GM19463 (cell line): Measurements from ENCODE around the gene DNAH1.

Source experiments
- ATAC-seq: cut with Tn5 transposase; IDR thresholded peaks from one replicate; pipeline ENCODE4 v1.9.1; 2021; ENCODE audit warnings: mild to moderate bottlenecking, moderate library complexity; ENCODE audit not compliant: unreplicated experiment

Gene DNAH1

DNA sequence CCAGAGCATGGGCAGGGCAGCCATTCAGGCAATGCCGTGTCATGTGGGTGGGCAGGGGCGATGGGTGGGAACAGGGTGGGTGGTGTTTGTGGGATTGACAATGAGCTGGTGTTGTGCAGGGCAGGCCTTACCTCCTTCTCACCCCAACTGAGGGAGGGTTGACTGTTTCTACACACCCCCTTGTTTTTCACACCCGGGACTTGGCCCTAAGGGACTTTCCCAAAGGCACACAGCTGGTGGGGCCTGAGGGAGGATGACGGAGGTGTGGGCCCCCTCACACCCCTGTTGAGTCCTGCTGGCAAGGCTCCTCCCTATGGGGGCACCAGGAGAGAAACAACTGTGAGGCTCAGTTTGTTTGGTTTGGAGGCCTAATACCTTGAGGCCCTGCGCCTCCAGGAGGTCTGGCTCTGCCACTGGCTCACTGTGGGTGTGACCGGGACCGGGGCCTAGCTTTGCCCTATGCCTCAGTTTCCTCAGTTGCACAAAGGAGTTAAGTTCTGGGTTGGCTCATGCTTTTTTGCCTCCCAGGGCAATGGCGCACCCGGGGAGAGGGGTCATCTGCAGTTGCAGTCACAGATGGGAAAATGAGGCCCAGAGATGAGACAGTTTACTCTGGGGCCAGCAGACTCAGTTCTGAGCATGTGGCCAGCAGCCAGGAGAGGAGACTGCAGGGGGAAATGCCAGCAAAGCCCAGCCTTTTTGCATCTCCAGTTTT, 5.1 kb upstream of the DNAH1 start:
- ATAC-seq = peak; percentile 66

DNA sequence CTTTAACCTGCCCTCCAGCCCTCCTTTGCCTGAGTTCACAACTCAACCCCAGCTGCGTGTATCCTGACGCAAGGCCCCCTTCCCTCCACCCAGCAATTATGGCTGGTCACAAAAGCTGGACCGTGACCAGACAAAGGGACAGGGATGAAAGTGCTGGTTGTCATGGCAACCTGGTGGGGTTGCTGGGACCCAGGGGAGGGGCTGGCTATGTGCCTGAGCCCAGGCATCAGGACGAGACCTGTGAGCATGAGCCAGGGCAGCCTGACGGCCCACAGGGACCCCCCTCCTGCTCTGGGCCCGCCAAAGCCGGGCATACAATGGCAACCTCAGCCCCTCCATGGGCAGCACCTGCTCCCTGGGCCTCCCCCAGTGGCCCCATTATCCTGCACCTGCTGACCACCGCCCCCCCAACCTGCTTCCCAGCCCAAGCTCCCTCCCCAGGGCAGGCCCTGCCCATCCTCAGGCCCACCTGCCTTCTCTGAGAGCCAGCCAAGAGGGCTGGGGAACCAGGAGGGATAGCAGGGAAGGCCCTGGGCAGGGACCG, 4.5 kb upstream of the DNAH1 start:
- ATAC-seq = no peak

DNA sequence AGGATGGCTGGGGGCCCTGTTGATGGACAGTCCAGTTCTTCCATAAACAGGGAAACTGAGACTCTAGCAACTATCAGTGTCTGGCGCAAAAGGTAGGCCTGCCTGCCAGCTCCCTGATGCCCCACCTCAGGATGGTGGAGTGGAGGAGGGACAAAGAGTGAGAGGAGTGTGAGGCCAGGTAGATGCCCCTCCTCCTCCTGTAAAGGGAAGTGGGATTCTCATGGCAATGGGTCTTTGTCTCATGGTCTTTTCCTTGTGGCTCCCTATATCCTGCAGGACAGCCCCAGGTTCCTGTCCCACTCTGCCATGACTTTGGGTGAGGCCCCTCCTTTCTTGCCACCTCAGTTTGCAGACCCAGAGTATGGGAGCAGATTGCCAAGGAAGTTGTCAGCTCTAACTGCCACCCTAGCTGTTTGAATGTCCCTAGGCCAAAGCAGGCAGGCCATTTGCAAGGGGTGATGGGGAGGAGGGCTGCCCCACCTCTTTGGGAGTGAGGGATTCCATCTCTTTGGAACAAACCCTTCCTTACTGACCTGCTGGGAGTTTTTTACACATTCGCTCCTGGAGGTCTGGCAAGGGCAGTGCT, 2.8 kb upstream of the DNAH1 start:
- peak; percentile 11 for ATAC-seq

DNA sequence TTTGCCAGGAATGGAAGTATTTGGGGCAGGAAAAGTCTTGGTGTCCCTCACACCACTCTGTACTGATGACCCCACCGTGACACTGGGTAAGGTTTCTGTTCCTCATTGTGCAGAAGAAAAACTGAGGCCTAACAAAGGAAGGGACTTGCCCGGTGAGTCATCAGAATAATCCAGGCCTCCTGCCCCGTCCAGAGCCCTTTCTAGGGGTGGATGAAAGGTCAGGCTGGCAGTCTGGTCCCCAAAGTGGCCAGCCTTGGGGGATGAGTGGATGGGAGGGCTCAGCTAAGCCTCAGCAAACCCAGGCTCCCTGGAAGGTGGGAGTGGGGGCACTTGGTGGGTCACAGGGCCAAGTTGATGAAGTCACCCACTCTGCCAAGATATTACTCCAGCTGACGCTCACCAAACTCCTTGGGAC, 2.3 kb upstream of the DNAH1 start:
- peak; percentile 85 for ATAC-seq

DNA sequence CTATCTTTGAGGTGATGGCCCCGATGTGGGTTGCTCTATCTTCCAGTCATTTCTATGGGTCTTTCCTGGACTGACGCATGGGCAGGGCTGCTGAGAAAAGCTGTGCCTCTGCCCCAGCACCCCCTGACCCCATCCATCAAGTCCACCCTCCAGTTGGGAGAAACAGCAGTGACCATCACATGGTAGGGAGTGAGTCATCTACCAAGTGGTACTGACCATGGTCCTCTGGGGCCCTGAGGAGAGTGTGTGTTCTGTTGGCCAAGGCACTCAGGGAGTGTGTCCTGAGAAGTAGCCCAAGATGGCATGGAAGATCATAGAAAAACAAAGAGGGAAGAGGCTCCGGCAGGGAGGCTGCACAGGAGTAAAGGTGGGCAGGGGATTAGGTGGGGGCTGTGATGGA, 1.6 kb upstream of the DNAH1 start:
- ATAC-seq = no peak

DNA sequence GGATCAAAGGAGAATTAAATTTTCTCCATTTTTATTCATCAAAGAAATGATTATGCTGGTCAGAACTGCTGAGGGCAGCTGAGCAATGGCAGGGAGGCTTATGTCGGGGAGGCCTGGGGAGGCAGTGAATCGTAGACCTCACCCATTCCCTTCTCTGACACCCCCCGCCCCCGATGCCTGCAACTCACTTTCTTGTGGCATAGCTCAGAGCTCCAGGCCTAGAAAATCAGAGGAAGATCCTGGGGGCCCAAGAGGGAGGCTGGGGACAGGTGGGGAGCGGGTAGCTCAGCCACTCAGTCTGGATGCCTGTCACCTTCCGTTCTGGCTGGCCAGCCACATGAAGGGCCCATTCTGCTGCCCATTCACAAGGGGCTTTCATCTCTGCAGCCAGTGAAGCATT, 1.1 kb upstream of the DNAH1 start:
- ATAC-seq = no peak

DNA sequence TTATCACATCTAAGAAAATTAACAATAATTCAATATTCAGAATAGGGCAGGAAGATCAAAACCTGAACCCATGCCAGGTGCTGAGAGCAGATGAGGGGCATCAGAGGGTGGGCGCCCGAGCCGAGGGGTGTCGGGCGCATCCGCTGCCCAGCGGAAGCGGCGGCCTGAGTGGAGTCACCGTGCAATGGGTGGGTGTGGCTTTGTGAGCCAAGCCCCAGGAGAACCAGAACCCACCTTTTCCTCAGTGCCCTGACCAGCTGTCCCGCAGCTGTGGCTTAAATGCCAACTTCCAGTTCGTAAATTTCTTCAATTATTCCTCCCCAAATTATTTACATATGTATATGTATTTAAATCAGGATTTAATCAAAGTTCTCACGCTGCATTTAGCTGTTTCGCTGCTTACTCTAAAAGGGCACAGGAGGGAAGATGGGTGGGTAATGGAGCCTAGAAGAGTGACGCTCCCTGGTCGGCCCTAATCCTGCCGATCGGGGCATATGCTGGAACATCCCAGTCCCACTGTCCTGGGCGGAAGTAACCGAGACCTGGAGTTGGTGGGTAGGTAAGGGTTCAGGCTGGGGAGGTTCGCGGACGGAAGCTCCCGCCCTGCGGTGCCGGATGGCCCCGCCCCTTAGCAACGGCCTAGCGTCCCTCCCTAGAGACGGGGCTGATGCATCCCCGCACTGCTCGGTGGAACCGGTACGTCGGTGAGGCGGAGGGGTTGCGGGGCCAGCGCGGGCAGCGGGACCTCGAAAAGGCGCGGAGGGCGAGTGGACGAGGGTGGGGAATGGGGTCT, 1.3 kb downstream of the DNAH1 start:
- ATAC-seq = no peak

DNA sequence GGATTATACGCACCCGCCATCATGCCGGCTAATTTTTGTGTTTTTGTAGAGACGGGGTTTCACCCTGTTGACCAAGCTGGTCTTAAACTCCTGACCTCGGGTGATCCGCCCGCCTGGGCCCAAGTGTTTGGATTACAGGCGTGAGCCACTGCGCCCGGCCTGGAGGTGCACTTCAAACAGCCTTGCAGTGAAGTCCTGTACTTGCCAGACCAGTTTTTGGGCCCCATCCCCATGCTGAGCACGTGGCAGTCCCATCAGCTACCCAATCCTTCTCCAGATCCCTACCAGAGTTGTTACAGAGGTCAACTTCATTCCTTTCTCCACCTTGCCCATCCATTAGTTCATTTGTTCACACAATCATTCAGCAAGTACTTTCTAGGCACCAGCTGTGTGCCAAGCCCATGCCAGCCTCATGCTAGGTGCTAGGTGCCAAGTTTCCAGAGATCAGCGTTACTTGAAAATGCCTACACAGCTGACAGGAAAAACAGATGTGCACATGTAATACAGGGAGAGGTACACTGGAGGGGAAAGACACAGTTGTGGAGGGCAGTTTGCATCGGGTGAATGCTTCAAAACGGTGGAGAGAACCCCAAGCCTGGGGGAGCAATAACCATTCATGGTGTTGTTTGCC, 2.2 kb downstream of the DNAH1 start:
- ATAC-seq = no peak

DNA sequence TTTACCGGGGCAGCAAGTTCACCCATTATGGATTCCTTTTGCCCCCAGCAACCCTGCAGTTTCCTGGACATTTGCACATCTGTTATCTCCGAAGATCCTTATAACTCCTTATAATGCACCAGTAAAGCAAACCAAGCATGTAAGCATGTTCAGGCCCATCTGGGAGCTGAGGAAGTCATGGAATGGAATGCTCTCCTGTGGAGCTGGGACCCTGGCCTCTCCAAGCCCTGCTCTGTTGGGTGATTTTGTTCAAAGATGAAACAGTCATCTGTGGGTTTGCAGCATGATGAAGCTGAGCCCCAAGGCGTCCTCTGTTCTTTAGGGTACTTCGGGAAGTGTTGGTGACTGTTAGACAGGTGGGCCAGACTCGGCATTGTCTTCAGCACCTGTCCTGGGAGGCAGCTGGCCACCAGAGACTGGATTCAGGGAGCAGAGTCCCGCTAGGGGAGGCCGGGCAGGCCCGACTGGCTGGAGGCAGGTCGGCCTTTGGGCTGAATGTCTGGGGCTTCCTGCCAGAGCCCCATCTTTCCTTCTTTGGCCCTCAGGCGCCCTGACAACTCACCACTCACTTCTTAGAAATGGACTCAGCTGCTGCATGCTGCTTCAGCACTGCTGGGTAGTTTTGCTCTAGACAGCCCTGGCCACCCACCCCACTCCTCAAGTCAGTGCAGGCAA, 3.9 kb downstream of the DNAH1 start:
- ATAC-seq = no peak

DNA sequence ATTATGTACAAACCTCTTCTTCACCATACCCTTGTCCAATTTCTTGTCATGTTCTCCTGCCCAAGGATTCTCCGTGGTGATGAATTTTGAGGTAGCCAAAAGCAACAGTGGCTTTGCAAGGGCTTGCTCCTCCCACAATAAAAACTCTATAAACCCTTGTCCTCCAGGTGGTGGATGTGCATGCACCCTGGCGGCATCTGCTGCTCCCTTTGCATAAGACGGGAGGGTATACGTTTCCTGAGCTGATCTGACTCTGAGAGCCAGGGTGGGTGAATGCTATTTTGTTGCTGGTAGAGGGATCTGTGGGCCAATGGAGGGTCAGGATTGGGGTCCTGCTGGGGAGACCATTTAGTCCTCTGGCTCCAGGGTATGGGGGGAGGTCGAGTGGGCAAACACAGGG, 5.4 kb downstream of the DNAH1 start:
- no peak for ATAC-seq

DNA sequence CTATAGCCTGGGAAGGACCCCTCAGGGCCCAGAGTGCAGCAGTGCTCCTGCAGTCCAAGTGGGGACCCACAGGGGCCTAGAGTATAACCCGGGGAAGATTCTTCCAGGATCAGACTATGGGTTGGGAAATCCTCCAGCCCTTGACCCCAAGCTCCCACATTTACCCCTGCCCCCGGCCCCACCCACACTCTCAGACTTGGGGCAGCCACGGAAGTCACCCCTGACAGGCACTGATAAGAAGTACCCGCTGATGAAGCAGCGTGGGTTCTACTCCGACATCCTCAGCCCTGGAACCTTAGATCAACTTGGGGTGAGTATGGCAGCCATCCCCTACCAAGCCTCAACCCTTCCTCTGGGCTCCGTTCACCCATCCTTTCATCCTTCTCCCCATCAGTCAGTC, 6.3 kb downstream of the DNAH1 start:
- no peak for ATAC-seq

DNA sequence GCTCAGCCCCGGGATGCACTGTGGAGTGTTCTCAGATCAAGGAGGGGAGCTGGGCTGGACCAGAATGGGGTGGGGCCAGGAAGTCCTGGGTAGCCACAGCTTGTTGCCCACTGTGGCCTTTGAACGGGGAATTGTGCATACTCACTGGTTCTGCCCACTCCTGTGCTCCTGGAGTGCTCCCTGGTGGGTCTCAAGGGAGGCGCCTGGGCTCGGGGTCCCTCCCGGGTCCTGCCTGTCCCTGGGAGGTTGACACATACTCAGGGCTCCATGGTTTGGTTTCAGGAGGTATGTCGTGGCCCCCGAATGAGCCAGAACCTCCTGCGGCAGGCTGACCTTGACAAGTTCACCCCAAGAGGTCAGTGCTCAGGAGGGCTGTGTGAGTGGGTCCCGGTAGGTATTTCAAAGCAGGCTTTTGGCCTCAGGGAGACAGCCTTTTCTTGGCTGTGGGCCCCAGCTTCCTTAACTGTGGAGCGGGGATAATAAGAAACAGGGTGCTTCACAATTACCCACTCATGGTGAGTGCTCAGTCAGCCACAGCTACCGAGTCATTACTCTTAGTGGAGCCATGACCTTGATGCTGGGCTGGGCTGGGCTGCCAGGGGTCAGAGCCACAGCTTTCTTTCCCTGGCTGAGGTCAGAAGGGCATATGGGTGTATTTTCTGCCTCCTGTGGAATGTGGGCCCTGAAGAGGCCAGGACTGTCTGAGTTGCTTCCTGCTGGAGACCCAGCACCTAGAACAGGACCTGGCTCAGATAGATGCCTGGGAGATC, 7.6 kb downstream of the DNAH1 start:
- ATAC-seq = no peak

DNA sequence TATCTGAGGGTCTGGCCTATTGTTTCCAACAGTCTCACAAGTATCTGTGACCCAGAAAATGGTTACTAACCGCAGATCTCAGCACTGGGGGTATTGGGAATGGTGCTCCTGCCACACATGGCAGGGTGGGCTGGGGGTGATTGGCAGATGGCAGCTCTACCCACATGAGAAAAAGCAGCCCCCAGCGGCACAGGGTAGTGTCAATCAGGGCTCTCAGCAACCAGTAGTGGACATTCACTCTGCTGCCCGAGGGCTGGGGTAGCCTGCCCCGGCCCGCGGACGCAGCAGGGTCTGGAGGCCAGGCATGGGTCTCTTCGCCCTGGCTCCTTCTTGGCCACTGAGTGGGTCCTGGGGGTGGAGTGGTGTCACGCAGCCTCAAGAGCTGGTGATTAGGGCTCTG, 8.6 kb downstream of the DNAH1 start:
- no peak for ATAC-seq

DNA sequence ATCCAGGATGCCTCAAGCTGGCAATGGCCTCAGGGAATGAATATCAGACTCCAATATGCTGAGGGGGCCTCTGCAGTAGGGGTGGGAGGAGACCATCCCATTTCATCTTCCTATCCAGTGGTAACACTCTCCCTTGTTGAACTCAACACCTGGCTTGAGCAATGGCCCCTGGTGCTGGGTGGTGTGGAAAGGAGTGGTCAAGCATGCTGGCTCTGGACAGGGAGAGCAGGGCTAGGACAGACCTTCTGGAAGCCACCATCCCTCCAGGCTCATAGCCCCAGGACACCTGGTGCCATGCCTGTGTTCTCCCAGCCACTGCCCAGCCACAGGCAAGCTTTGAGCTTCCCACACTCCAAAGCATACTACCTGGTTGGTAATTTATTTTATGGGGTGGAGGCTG, 9.6 kb downstream of the DNAH1 start:
- ATAC-seq = no peak

DNA sequence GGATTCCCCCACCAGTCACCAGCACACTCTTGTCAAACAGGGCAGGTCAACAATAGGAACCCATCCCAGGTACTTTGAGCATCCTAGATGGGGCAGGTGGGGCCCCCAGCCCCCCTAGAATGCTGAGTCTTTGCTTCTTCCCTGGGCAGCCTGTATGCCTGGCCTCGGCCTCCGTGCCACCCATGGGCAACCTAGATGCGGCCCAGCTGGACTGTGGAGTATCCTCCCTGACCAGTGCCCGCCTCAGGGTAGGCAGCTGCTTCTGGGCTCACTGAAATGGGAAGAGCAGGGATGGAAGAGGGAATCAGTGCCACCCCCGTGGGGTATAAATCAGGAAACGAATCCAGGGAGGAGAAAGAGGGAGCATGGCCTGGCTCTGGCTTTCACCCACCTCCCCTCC, 10.9 kb downstream of the DNAH1 start:
- no peak for ATAC-seq

DNA sequence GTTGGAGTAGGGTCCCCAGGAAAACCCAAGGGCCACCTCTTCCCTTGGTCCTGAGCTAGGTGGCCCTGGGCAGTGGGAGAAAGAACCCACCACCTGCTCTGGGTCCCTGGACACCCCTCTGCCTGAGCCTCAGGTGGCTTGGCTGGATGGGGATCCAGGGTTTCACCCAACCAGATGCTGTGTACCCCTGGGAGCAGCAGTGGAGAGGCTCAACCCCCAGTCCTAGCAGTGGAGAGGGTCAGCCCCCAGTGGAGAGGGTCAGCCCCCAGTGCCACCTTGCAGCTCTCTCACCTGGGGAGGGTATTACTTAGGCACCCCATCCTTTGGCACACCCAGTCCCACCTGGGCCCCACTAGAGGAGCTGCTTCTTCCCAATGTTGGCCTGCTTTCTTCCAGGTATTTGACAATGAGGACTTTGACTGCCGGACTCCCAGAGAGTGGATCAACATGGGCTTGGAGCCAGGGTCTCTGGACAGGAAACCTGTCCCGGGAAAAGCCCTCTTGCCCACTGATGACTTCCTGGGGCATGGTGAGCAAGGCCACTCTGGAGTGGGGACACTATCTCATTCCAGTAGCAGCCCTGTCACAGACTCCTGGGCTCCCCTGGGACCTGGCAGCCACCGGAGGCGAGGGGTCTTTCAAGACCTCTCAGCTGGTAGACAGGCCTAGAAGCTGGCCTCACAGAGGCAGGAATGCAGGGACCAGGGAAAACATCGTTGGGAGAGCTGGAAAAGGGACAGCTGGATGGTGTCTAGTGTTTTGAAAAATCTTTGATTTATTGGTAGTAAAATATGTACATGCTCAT, 11.6 kb downstream of the DNAH1 start:
- no peak for ATAC-seq

DNA sequence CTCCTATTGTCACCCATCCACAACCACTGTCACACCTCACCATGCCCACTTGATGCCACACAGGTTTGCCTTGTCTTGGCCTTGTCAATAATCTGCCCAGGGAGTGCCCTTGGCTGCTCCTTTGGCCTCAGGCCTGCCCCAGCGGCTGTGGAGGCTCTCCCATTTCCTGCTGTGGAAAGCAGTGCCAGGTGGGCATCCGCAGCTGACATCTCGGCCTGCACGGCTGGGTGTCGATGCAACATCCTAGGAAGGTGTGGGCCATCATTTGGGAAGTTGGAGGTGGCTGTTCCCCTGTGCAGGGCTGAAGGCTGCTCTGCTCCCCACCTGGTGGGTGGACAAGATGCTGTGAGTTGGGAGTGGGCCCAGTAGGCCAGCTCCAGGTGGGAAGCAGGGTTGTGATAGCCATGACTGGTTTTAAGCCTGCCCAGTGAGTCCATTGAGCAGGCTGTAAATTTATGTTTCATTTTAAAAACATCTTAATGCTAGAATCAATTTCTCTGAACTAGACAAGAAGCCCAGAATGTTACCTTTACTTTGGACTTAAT, 12.5 kb downstream of the DNAH1 start:
- ATAC-seq = no peak

DNA sequence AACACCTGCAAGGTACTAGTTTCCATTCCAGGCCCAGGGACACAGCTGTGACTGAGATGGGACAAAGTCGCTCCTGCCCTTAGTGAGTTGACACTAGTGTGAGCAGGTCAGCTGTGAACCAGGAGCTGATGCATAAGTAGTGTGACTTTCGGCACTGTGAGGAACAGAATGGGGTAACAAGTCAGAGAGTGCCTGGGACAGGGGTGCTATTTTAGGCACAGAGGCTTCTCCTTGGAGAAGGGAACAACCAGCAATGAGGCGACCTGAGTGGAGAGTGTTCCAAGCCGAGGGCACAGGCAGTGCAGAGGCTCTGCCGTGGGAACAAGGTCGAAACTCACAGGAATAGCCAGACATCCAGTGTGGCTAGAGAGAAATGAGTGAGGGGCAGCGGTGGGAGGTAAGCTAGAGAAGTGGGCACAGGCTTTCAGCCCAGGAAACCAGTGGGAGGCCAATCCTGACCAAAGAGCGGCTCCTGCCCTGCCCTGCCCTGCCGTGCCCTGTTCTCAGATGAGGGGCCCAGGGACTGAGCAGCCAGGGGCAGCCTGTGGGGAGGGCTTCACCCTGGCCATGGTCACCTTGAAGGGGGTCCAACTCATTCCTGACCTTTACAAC, 14.2 kb downstream of the DNAH1 start:
- ATAC-seq = no peak

DNA sequence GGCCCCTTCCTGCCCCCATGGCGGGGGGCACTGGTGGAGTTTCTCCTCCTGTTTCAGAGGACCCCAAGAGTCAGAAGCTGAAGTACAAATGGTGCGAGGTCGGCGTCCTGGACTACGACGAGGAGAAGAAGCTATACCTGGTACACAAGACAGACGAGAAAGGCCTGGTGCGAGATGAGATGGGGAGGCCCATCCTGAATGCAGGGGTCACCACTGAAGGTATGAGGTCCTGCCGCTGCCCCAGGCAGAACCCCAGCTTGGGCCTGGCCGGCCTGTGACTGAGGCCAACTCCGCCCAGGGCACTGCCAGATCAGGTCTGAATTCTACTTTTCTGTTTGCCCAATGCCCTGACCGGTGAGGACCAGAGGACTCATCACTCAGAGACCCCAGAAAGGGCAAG, 15.0 kb downstream of the DNAH1 start:
- no peak for ATAC-seq
